T follicular helper cell (primary cell): Measurements from ENCODE around the gene NRXN3.

Source experiments
- DNase-seq: peaks from one replicate; pipeline ENCODE4 v3.0.0-alpha.2; 2020; ENCODE audit warnings: low read depth

The NRXN3 gene

DNA sequence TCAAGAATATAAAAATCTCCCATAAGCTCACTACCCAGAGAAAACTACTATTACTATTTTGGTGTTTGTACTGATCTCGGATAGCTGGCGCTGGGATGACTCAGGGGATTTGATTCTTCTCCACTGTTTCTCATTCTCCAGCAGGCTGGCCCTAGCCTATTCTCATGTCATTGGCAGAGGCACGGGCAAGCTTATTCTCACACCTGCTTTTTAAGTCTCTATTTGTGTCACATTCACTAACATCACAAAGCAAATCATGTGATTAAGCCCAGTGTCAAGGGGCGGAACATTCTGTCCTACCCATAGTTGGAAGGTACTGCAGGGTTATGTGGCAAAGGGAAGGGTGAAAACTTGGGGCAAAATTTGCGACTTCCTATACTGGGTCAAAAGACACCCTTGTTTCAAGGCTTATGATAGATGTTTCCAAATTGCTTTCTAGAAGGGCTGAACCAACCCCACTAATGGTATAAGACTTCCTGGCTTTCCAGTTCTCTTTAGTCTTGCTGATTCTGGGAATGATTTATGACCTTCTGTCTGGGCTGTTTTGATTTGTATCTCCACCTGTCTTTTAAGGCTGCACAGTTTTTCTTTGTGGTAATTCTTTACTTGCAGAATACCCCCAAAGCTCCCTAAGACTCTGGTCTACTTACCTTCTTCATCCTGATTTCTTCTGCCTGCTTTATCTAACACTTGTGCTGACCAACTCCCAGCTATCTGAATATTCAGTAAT lies 406.4 kb downstream of the NRXN3 start:
- DNase-seq: no peak

DNA sequence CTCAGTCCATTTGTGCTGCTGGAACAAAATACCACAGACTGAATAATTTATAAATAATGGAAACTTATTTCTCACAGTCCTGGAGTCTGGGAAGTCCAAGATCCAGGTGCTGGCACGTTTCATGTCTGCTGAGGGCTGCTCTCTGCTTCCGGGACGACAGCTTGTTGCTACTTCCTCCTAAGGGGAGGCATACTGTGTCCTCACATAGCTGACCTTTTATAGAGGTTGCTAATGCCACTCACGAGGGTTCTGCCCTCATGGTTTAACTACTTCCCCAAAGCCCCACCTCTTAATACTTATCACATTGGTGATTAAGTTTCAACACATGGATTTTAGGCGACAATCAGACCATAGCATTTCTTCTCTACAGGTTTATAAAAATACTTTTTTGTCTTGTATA lies 411.1 kb downstream of the NRXN3 start:
- no peak for DNase-seq

DNA sequence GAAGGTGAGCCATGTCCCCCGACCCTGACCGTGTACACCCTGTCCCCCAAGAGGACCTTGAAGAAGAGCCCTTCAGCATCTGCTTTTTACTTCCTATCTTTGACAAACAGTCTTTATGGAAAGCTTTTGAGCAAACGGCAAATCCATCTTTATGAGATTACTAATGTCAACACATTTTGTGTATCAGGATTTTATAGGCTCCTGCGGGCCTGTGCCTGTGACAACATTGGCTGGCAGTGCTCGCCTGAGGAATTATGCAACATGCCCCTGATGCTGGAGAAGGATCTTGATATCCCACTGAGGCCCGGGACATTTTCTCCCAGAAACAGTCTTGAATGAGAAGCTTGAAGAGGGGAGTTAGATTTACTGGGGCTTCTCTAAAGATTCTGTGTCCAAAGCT lies 416.5 kb downstream of the NRXN3 start:
- DNase-seq: no peak

DNA sequence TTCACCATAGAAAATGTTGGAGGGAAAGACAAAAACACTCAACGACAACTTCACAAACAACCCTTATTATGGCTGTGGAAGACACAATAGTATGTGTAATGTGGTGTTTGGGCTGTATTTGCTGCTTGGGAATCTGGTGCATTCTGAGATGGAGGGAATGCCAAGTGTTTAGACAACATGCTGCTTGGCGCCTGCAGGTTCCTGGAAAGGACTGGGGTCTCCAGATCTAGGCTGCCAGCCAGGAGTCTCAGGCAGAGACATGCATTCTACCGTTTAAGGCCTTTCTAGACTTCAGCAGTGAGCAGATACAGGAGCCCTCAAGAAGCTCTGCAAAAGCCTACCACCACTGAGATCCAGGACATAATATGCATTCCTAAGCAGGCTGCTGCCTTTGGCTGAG lies 418.7 kb downstream of the NRXN3 start:
- DNase-seq: no peak

DNA sequence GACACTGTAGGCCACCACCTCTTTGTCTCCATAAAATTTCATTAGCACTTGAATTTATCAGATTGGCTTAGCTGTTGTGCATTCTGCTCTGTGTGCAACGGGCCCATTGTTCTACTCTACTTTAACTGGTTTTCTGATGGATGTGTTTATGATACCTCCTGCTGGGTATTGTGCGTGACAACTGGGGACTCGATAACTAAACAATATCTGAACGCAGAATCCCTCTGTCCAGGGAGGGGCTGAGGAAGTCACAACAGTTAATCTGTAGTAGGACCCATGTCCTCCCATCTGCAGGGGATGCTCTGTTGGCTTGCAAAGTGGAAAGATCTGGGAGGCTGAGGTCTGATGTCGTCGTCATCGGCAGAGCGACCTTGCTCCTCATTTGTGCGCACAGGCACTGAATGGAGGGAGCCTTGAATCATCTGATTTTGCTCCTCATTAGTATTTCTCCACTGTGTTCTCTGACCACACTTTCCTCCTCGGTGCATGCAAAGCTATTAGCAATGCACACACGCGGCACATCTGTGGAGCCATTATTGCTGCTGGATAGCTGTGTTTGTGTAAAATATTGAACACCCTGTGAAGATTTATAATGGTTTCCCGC lies 422.5 kb downstream of the NRXN3 start:
- no peak for DNase-seq

DNA sequence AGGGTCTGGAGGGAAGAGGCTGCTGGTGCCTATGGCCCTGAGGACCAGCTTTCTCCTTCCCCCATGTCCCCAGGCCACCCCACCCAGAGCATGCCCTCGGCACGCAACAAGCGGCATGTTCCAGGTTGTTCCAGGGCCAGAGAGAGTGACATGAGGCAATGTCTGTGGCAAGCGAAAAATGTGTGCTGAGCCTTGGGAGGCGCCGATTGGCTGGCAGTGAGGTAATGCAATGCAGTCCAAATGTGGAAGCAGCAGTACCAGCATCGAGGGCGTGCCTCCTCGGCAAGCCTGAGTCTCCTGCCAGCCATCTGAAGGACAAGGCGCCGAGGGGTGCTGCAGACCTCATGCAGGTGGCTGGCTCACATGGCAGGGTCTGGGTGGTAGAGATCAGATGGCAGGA lies 423.8 kb downstream of the NRXN3 start:
- no peak for DNase-seq

DNA sequence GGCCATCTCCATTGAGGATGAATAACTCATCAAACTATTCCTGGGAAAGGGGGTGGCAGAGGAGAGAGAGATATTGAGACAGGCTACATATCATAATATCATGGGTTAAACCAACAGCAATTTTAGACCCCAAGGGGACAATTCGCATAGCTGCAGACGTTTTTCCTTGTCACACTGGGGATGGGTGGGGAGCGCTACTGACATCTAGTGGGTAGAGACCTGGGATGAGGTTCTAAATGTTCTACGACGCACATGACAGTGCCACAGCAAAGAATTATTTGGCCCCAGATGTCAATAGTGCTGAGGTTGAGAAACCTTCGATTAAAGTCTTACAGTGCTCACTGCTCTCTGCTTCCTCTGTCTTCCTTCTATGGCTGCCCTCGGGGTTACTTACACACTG lies 425.6 kb downstream of the NRXN3 start:
- no peak for DNase-seq

DNA sequence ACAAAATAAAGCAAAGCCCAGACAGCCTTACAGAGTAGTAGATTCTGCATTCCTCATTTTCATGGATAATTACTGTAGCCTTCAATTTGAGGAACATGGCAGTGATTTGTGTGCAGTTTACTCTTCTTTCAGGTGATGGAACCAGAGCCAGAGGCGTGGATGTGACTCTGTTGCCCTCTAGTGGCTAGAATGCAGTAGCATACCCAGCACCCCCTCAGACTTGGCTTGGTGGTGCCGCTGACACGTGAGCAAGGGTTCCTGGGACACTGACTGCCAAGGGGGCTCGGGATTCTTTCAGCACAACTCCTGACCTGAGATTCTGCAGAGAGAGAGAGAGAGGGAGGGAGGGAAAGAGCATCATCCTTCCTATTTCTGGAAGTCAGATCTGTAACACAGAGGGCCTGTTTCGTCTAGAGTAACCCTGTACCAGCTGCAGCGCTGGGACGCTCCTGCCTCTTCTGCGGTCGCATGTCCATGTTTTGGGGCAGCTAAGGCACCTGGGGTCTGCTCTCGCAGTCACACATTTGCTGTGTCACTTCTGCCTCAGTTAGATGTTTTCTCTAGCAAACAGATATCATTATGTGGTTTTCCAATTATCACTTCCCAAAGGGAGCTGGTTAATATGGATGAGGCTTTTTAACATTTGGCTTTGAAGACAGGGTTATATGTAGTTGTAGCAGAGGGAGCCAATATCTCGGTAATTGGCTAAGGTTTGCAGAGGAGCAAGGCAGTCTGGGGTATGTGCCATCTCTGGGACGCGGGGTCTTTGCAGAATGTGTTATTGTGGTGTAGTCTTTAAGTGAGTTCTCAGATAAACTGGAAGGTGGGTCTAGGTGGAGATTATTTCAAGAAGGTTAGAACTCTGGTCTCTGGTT lies 428.1 kb downstream of the NRXN3 start:
- DNase-seq: peak; percentile 7

DNA sequence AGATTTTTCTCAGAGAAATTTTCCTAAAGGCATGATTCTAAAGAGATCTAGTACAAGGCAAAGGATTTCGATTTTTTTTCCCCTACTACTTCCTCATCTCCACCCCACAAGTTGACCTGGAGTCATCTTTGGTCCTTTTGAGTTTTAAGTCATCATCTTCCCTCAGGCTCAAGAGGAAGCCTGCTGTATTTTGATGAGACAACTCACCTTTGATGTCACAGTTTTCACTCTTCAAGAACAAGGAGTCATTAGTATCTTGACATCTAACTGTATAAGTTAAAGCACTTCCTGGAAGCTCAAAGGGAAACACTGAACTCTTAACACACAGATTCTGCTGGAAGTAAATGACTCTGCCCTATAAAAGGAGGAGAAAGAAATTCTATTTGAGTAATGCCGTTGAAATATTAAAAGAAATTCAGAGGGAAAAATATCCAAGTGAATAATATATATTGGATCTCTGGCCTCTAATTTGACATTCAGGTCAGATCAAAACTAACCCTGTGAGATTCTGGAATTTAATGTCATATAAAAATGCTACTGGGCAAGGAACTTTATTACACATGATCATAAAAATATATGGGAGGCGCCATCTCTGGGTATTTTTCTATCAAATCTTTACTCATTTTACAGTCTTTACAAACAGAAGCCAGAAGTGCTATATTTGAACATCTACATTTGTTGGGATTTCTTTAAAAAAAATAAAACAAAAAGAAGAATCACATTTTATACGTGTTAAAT lies 435.0 kb downstream of the NRXN3 start:
- DNase-seq: no peak

DNA sequence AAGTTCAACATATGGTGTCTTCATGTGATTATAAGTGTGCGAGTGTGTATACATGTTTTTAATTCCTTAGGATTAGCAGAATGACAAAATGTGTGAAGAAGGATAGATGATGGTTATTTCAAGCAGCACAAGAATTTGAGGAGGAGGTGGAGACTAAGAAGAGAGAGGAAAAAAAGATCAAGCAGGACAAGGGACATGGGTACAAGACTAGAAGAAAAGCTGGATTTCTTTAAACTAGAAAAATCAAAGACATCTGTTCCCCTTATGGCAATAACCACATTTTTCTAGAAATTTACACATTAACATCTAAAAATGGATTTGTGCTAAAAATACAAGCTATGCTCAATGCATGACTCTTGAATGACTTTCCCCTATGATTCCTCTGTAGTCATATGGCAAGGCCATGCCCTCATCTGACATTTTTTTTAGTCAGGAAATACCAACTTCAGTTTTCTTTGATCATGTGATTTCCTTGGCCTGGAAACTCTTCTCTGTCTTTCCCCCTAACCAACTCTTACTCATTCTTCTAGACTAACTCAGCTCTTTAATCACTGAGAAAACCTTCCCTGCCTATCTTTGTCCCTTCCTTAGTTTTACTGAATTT lies 435.8 kb downstream of the NRXN3 start:
- no peak for DNase-seq

DNA sequence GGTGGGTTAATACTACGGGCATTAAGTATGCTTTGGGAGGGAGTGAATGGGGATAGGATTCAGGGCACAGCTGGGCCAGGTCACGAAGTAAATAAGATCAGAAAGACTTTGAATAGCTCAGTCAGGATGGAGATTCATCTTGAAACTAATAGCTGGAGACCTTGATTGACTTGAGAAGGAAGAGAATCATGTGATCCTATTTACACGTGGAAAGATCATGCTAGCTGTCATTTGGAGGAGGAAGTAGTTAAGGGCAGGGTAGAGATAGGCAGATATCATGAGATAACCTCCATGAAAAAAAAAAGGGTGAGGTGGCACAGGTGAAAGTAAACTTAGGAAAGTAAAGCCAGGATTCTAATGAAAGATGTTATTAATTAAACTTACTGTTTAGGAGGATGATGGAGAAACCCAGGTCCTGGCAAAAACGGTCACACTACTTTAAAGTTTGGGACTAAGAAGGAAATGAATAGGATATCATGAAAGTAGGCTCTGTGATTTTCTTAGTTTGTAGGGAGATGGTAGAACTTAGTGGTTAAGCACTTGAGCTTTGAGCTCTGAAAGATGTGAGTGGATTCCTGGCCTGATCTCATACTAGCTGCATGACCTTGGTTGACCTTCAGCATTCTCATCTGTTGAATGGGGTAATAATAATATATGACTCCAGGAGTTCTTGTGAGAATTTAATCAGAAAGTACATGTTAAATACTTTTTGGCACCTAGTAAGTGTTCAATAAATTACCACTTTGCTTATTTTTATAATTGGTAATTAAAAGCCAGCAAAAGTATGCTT lies 439.0 kb downstream of the NRXN3 start:
- DNase-seq: no peak

DNA sequence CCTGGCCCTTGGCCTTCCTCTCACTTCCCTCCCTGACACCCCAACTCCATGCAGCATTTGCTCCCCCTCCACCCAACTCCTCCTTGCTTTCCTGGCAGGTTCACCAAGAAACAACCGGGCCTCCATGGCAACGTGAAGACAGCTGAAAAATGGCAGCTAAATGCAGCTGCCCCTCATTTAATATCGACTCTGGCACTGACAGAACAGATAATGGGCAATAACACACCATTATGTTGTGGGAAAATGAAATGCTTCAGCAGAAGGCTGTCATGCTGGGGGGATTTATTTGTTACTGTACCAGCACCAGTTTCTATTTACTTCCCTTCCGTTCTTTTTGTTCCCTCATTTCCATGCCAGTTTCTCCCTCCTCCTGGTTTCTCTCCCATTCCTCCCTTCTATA lies 440.8 kb downstream of the NRXN3 start:
- DNase-seq: no peak

DNA sequence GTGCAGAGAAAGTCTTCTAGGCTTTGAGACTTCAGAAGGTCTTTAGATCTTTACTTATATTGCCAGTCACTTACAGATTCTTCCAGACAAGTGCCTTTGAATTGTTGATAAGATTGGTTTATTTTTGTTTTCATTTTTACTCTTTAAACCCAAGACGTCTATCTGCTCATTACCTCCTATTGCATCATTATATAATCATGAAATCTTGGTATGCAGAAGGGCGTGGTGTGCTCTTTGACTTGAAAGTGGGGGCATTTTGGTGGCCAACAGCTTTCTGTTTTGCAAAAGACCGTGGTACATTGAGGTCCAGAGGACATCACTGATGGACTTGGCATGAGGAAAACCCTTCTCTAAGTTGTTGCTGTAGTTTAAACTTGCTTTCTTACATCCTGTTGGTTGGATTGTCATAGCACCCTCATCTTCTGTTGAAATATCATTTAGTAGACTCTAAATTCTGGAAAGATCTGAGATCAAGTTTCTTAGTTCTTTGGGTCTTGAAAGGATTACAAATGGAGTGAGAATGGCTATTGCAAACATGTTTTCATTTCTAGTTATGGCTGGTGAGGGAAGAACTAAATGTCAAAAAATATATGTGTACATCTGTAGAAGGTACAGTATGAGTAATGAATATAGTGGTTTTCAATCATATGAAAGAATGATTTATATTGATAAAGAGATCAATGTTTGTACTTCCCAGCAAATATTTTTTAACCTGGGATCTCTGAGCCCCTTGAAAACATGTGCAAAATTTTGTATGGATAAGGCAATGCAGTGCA lies 441.8 kb downstream of the NRXN3 start:
- DNase-seq: no peak

DNA sequence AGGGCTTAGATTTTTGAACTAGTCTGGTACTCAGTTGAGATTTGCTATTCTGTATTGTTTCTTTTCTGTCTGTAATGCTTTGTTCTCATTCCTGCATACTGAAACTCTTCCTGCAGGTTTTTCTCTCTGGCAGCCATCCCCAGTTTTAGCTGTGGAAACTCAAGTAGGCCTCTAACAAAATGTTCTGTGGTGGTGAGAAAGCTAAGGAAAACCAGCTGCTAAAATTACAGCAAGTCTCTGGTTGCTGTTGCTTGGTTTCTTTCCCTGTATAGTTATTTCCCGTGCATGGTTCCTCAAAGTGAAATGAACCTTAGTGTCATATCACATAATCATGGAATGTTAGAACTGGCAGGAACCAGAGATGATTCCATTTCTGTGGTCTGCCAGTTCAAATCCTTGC lies 442.5 kb downstream of the NRXN3 start:
- DNase-seq: no peak

DNA sequence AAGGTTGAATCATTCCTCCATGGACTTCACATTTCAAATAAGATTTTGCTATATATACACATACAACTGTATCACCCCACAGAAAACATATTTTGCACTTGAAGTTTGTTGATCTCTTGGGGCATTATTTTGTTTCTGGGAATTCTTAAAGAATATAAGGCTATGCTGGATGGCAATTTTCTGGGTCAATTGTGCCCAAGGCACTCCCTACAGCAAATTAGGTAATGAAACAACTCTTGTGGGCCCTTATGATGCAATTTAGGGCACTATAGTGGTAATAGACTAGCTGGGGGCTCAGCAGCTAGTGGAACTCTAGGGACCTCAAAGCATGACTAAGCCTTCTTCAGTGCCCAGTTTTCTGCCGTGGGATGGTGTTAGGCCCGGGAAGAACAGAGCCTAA lies 444.4 kb downstream of the NRXN3 start:
- no peak for DNase-seq

DNA sequence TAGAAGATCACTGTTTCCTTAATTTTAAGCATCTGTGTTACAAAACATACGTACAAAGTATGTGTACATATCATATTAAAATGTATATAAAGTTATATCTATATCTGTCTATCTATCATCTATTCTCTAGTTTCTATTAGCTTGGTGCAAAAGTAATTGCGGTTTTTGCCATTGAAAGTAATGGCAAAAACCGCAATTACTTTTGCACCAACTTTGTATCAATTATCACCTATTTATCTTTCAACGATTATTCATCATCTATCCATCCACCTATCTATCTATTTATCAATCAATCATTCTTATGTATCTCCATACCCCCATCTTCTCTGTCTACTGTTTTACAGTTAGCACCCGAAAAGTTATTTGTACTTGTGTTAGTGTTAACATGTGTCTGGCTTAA lies 447.6 kb downstream of the NRXN3 start:
- DNase-seq: no peak

DNA sequence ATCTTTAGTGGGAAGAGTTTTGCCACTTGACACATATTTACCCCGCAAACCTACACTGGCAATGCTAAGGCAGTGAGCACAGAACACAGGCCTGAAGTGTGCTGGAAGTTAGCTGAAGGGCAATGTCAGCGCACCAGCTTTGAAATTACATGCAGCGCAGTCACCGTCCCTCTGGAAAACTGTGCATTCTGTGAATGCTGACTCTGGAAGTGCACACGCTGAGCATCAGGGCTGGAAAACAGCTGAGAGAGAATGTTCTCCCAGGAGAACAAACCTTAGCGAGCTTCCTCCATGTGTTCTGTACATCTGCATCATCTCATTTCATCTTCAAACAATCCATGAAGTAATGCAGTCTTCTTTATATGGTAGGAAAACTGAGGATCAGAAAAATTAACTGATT lies 448.2 kb downstream of the NRXN3 start:
- no peak for DNase-seq

DNA sequence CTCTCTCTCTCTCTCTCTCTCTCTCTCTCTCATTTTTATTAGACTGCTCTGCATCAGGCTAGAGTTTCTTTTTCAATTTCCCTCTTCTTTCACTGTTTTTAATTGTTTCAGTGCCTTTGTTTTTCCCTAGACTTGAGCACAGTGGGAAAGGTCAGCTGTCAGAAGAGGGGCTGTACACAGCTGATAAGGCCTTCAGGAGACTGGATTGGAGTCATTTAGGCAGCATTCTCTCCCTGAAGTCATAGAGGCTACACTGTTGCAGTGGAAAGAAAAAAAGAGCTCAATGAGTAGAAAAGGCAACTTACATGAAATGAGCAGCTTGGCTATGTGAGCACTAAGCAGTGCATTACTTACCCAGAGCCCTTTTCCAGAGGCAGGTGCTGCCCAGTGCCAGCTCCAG lies 456.9 kb downstream of the NRXN3 start:
- no peak for DNase-seq

DNA sequence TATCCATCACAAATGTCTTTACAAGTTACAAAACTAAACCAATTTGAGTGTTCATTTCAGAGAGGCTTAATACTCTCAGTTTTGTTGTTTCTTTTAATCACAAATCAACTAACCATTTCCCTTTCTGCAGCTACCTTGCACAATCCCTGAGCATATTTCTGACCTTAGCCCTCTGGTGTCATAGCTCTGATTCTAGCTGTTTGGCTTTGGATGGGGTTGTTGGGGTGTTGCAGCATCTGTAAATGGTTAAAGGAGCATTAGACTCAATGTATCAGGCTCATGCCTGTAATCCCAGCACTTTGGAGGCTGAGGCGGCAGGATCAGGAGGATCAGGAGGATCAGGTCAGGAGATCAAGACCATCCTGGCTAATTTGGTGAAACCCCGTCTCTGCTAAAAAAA lies 461.4 kb downstream of the NRXN3 start:
- no peak for DNase-seq

DNA sequence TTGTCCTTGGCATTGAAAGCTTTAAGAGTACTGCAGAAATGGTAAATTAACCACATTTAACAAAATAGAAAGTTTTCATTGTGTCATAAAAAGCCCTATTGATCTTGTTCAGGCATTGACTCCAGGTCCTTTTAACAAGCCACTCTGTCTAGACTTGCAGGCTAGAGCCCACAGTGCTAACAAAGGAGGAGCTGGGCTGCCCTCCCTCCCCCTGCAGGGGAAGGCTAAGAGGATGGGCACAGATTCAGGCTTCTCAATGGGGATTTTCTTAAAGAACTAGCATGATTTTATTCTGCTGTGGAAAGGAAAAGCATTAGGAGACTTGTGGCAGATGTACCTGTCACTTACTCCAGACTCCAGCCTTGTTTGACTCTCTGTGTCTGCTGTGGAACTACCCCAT lies 463.6 kb downstream of the NRXN3 start:
- DNase-seq: no peak
